Left cardiac atrium (tissue), 4 donors: ENCODE data around the gene NFKBIL1. TPM values are rescaled to one million over a fixed set of nuclear protein-coding genes. Genes with fewer than 3 reads are reported as not detected.

Experiments used
- ATAC-seq, 2 donors: fragments of 200-7000 bp; cut with Tn5 transposase; one replicate each; pipeline ENCODE4 v1.9.1; 2020; ENCODE audit warnings: mild to moderate bottlenecking in 2 of 2, moderate library complexity in 2 of 2
- DNase-seq: peaks from one replicate; pipeline ENCODE4 v3.0.0-alpha.2; 2020
- intact Hi-C, 2 donors: fragments of 100-400 bp; cut with DNase I; formaldehyde crosslinking; loops; one replicate each; pipeline versions ENCODE4 v1.14.1 to v1.15.1; 2022 to 2023
- total RNA-seq, 2 donors: library from RNA; stranded (reverse); fragmentation: NEBNext Ultra II Directional; extraction: Animal tissue kit (Norgen Biotek cat#: 25700); gene quantifications; one replicate each; pipeline ENCODE4 v1.2.1, GENCODE V29; 2021
- donor health status: DM: no; HTN: yes; CAD: no.
- donor health status: DM: no; HTN: yes; CAD: no; lungs with severe emphysema.
- donor health status: DM: yes; HTN: yes; CAD: no.
- donor health status: Dilated cardiomyopathy.

Gene NFKBIL1
- total RNA-seq, 2 donors from 2014 or later, result 12.9 to 14.8 TPM

DNA sequence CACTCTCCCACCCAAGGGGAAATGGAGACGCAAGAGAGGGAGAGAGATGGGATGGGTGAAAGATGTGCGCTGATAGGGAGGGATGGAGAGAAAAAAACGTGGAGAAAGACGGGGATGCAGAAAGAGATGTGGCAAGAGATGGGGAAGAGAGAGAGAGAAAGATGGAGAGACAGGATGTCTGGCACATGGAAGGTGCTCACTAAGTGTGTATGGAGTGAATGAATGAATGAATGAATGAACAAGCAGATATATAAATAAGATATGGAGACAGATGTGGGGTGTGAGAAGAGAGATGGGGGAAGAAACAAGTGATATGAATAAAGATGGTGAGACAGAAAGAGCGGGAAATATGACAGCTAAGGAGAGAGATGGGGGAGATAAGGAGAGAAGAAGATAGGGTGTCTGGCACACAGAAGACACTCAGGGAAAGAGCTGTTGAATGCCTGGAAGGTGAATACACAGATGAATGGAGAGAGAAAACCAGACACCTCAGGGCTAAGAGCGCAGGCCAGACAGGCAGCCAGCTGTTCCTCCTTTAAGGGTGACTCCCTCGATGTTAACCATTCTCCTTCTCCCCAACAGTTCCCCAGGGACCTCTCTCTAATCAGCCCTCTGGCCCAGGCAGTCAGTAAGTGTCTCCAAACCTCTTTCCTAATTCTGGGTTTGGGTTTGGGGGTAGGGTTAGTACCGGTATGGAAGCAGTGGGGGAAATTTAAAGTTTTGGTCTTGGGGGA, 28.7 kb downstream of the NFKBIL1 start:
- intact Hi-C loops, result no loop called here
- DNase-seq, result no peak
- no peak for ATAC-seq

DNA sequence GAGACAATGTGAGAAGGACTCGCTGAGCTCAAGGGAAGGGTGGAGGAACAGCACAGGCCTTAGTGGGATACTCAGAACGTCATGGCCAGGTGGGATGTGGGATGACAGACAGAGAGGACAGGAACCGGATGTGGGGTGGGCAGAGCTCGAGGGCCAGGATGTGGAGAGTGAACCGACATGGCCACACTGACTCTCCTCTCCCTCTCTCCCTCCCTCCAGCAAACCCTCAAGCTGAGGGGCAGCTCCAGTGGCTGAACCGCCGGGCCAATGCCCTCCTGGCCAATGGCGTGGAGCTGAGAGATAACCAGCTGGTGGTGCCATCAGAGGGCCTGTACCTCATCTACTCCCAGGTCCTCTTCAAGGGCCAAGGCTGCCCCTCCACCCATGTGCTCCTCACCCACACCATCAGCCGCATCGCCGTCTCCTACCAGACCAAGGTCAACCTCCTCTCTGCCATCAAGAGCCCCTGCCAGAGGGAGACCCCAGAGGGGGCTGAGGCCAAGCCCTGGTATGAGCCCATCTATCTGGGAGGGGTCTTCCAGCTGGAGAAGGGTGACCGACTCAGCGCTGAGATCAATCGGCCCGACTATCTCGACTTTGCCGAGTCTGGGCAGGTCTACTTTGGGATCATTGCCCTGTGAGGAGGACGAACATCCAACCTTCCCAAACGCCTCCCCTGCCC, 29.6 kb downstream of the NFKBIL1 start:
- ATAC-seq, result no peak
- intact Hi-C loops, result no loop called here
- no peak for DNase-seq

DNA sequence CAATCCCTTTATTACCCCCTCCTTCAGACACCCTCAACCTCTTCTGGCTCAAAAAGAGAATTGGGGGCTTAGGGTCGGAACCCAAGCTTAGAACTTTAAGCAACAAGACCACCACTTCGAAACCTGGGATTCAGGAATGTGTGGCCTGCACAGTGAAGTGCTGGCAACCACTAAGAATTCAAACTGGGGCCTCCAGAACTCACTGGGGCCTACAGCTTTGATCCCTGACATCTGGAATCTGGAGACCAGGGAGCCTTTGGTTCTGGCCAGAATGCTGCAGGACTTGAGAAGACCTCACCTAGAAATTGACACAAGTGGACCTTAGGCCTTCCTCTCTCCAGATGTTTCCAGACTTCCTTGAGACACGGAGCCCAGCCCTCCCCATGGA, 30.2 kb downstream of the NFKBIL1 start:
- no peak for DNase-seq
- intact Hi-C loops, result no loop called here
- no peak for ATAC-seq

DNA sequence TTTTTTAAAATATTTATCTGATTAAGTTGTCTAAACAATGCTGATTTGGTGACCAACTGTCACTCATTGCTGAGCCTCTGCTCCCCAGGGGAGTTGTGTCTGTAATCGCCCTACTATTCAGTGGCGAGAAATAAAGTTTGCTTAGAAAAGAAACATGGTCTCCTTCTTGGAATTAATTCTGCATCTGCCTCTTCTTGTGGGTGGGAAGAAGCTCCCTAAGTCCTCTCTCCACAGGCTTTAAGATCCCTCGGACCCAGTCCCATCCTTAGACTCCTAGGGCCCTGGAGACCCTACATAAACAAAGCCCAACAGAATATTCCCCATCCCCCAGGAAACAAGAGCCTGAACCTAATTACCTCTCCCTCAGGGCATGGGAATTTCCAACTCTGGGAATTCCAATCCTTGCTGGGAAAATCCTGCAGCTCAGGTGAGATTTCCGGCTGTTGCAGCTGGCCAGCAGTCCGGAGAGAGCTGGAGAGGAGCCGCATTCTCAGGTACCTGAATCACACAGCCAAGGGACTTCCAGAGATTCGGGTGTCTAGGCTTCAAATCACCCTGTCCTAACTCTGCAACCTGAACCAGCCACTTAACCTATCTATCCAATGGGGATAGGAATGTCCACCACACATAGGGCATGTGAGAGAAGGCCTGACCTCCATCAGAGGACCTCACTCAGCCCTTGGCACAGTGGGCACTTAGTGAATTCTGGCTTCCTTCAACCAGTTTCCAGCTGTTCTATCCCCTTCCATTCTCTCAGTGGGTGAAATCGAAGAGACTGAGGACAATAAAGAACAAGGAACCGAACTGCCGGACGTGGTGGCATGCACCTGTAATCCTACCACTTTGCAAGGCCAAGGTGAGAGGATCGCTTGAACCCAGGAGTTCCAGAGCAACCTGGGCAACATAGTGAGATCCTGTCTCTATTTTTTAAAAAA, 31.0 kb downstream of the NFKBIL1 start:
- no peak for ATAC-seq
- DNase-seq, result no peak
- intact Hi-C loops, result no loop called here

DNA sequence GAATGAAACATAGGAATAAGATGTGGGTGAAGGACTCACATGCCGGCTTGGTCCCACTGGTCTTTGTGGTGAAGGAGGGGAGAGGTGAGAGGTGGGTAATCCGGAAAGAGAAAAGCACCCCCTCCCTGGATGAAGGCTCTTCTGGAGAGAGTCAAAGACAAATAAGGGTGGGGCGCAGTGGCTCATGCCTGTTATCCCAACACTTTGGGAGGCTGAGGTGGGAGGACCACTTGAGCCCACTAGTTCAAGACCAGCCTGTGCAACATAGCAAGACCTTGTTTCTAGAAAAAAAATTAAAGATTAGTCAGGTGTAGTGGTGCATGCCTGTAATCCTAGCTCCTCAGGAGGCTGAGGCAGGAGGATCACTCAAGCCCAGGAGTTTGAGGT, 31.7 kb downstream of the NFKBIL1 start:
- no peak for DNase-seq
- no peak for ATAC-seq
- intact Hi-C loops, result no loop called here

DNA sequence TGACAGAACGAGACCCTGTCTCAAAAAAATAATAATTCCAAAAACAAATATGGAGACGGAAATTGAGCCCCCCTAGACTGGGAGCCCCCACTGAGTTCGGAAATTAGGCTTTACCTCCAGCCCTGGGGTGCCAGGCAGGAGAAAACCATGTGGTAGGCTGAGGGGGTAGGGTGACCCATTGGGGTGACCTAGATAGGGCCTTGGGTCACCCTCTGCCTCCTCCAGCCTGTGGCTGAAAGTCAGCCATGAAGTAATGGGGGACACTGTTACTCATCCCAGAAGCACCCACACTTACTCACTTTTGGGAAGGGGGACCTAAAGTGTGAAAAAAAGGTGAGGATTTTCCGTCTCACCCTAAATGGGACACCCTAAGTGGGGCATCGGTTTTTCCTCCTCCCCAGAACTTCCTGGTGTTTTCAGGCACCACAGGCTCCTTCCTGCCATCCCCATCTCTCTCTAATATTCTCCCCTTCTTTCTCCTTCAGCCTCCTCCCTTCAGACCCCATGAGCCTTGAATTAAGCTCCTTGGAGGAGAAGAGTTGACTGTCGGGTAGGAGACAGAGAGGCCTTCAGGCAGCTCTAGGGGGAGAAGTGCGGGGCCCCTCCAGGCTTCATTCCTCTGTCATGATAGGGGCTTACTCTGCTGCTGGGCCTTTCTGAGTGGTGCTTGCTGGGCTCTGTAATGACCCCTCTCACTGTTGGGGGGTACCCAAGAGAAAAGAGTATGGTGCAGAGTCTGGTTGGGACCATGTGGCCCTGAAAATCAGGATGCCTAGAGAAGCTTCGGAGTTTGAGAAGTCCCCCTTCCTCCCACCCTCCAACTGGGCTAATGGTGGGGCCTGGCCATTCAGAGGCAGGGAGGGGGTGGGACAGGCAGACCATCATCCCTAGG, 32.4 kb downstream of the NFKBIL1 start:
- no peak for ATAC-seq
- intact Hi-C loops, result loop anchor here in 1 of 2 donors (5.0 kb wide), 1 partner anchor 32 kb away; the partner anchor contains the start of genes ATP6V1G2 and NFKBIL1

DNA sequence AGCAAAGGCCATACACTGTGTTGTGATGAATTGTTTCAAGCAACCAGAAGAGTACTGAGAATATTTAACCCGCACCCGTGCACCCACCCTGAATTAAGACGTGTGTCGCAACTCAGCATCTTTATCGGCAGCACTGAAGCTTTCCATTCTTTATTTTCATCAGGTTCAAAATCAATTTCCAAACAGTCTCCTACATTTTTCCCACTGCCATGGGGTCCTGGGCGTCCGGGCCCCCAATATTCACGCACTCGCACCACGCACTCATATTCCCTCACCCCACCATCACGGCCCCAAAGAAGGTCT, 33.0 kb downstream of the NFKBIL1 start:
- ATAC-seq, result no peak
- intact Hi-C loops, result loop anchor here in 1 of 2 donors (5.0 kb wide), 1 partner anchor 33 kb away; the partner anchor contains the start of genes ATP6V1G2 and NFKBIL1

More for the DNA sequence above, 32.4 kb downstream of the NFKBIL1 start:
- DNase-seq, result no peak

DNA sequence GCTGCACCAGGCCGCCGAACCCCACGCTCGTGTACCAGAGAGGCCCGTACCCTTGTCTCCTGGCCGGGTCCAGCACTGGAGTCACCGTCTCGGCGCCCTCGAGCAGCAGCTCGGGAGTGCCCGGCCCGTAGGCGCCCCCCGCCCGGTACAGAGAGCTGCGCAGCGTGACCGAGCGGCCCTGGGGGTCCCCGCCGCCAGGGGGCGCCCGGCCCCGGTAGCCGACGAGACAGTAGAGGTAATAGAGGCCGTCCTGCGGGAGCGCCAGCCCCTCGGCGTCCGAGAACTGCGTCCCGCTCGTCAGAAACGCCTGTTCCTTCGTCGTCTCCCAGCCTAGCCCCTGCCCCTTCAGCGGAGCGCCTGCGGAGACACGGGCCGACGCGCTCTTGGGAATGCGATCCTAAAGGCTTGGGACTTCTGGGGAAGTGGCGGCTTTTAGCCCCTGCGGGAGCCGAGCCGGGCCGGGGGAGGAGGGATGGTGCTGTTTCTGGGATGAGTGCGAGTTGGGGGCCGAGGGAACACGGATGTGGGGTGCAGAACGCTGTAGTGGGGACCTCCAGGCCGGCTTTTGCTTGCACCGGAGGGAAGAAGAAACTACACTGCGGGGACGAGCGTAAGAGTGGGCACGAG, 33.5 kb downstream of the NFKBIL1 start:
- peak; percentile 98 for ATAC-seq
- intact Hi-C loops, result loop anchor here in 1 of 2 donors (5.0 kb wide), 1 partner anchor 34 kb away; the partner anchor contains the start of genes ATP6V1G2 and NFKBIL1

More for the DNA sequence above, 33.0 kb downstream of the NFKBIL1 start:
- DNase-seq, result no peak

DNA sequence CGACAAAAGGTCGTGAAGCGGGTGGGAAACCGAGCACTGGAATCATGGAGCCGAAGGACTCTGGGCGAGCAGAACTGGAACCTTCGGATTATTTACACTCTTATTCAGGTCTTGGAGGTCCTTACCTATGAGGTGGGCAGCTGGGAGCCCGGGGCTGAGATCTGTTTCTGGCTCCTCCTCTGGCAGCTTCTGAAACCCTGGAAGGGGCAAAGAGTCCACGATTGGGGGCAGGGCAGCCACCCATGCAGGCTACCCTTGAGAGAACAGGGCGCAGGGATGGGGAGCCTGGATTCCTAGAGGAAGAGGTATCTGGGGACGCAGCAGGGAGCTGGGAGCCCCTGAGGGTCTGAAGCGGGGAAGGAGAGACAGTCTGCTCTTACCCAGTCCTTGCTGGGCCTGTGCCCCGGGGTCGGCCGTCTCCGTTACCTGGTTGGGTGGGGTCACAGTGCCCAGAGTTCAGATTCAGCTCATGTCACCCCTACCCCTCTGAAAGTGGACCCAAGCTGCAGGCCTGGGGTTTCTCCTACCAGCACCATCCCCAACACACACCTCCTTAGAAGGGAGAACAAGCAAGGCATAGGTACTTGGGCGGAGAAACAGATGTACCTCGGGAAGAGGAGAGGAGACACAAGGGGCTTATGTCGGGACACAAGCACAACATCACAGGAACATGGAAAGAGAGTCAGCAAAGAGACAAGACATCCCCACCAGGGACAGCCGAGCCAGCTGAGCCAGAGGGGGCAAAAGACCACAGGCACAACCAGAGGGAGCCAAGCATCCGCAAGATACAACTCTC, 34.2 kb downstream of the NFKBIL1 start:
- intact Hi-C loops, result loop anchor here in 1 of 2 donors (5.0 kb wide), 1 partner anchor 34 kb away; the partner anchor contains the start of genes ATP6V1G2 and NFKBIL1
- ATAC-seq, result peak; percentile 29 to 30
- peak; percentile 36 for DNase-seq

More for the DNA sequence above, 33.5 kb downstream of the NFKBIL1 start:
- DNase-seq, result peak; percentile 91

DNA sequence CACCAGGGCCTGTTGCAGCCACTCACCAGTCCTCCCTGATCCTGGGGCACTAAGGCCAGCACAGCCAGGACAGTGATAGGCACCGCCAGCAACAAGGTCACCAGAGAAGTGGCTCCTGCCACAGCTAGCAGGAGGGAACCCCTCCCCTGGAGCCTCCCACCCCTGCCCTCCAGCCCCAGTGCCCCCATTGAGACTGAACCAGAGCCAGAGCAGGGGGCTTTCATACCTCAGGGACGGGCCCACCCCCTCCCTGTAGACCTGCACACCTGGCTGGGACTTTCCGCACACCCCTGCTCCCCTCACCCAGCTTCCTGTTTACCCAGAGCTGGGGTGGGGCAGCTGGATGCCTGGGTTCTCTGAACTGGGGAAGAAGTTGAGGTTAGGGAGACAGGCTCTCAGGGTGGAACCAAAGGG, 34.8 kb downstream of the NFKBIL1 start, which contains the start of gene LTB:
Gene LTB, minus strand, starts transcription at position 195 of the 414 bp plus-strand sequence. Its CDS starts 7 bp downstream, at position 188.
- DNase-seq (peak; percentile 27), ATAC-seq (no peak)
- intact Hi-C loops, result loop anchor here in 1 of 2 donors (5.0 kb wide), 1 partner anchor 35 kb away; the partner anchor contains the start of genes ATP6V1G2 and NFKBIL1

DNA sequence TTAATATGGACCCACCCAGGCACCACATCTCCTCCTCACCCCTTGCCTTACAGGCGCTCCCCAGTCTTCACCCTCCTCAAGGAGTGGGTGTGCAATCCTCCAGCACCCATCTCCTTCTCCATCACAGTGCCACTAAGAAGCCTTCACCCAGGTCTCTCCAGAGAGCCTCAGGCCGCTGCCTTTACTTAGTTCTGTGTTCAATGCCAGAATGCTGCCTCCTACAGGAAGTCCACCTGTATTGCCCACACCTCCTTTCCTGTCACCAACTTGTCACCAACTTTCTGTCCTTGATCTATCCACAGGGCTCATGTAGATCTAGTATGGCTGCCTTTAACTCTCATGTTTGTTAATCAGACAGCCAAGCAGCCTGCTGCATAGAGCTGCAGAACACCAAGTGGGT, 38.1 kb downstream of the NFKBIL1 start:
- no peak for DNase-seq
- no peak for ATAC-seq
- intact Hi-C loops, result no loop called here

DNA sequence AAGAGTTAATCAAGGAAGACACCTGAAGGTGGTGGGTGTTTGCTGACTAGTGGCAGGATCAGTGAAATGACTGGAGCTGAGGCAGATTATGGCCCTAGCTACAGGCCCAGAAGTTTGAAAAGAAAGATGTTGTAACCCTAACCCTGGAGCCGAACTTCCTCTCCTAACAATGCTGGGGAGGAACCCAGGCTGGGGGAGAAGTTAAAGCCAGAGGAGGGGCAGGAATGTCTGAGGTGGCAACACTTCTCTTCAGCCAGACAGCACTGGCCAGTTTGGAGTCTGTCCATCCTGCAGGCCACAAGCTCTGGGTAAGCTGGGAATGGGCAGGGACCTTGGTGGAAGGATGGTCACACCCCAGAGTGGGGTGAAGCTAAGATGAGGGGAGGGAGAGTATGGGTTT, 38.6 kb downstream of the NFKBIL1 start, which contains the start of gene LST1:
Gene LST1, plus strand, starts transcription at position 270 of the 400 bp plus-strand sequence. CDS start 1,023 bp downstream, outside the sequence.
- intact Hi-C loops, result no loop called here
- peak in 1 of 2 donors; percentile 50 for ATAC-seq
- DNase-seq, result peak; percentile 28

DNA sequence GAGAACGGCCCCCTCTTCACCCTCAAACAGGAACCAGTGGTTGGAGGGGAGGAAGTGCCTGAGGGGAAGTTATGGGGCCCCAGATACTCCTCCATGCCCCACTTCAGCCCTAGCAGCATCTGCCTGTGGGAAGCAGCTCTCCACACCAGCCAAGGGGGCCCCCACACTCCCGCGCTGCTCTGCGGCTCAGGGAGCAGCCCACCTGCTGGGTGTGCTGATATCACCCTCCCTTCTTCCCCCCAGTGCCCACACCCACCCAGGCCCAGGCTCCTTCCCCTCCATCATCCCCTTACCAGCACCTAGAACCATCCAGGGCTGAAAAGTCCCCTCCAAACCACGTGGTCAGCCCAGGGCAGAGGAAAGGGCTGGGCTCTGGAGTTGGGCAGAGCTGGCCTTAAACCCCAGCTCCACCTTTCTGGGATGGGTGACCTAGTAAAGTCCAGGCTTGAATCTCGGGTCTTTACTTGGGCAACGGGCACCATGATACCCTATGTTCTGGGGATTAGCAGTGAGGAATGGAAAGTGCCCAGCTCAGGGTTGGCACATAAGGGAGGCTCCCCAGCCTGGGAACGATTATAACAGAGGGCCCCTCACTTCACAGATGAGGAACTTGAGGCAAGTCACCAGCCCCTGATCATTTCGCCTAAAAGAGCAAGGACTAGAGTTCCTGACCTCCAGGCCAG, 39.3 kb downstream of the NFKBIL1 start:
- intact Hi-C loops, result no loop called here
- peak; percentile 36 to 67 for ATAC-seq
- no peak for DNase-seq

DNA sequence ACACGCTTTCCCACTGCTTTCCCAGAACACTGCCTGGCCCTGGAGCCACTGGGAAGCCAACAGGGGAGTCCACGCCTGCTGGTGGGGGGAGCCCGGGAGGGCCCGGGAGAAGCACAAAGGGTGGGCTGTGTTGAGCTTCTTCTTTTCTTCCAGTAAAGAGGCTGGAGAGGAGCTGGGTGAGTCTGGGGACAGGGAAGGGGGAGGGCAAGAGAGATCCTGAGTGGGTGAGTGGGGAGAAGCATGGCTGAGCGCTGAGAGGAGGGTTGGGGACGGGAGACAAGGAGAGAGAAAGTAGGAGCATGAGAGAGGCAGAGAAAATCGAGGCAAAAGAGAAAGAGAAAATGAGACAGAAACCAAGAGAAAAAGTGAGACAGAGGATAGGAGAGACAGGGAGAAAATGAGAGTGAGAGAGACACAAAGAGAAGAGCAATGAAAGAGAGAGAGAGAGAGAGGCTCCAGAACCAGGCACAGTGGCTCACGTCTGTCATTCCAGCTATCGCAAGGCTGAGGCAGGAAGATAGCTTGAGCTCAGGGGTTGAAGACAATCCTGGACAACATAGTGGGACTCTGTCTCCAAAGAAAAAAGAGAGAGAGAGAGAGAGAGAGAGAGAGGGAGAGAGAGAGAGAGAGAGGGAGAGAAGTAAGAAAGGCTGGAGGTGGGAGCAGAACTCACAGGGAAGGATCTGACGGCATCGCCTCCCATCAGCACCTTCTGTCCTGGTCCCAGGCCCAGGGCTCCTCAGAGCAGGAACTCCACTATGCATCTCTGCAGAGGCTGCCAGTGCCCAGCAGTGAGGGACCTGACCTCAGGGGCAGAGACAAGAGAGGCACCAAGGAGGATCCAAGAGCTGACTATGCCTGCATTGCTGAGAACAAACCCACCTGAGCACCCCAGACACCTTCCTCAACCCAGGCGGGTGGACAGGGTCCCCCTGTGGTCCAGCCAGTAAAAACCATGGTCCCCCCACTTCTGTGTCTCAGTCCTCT, 40.7 kb downstream of the NFKBIL1 start:
- ATAC-seq (no peak), DNase-seq (no peak)
- intact Hi-C loops, result no loop called here
